SK-N-SH (cell line): Measurements from ENCODE around the gene COMMD7. TPM values are rescaled to one million over a fixed set of nuclear protein-coding genes. Genes with fewer than 3 reads are reported as not detected.

Experiments used
- CTCF ChIA-PET: fragments of 300-600, 350-600 bp; formaldehyde crosslinking; extraction: SDS; loops from one replicate; lab custom pipeline; 2021; lab: Yijun Ruan, JAX
- POLR2A ChIA-PET: fragments of 350-600 bp; sonication (Branson Sonifier 250); formaldehyde crosslinking; extraction: SDS; loops from one replicate; lab custom pipeline; 2020; ENCODE audit warnings: antibody characterized with exemption, inconsistent platforms; lab: Yijun Ruan, JAX
- DNase-seq: peaks from one replicate; pipeline ENCODE4 v3.0.0; 2012
- H2AFZ ChIP-seq: fragments of 200-600 bp; sonication (generic); 2 replicates; pipeline ENCODE4 v1.8.1; 2016; ENCODE audit warnings: antibody characterized with exemption, mild to moderate bottlenecking, low read depth
- H3F3A ChIP-seq: fragments of 200-600 bp; sonication (generic); replicated peaks from 2 replicates; pipeline ENCODE3; 2016; ENCODE audit warnings: antibody characterized with exemption, mild to moderate bottlenecking; ENCODE audit not compliant: insufficient read depth
- H3K27ac ChIP-seq, 2 experiments: fragments of 200-500 bp in 1 of 2; fragments of 200-600 bp in 1 of 2; sonication (Bioruptor generic) in 1 of 2; sonication (generic), shearing (Covaris generic) in 1 of 2; 2 replicates each; pipeline versions ENCODE4 v1.5.1 to v1.6.1; 2014 to 2016; ENCODE audit warnings: low read depth in 2 of 2, inconsistent platforms in 1 of 2, low read length in 1 of 2, mild to moderate bottlenecking in 1 of 2, mixed read lengths in 1 of 2
- H3K27me3 ChIP-seq: fragments of 200-600 bp; sonication (generic), shearing (Covaris generic); 2 replicates; pipeline ENCODE4 v1.6.1; 2016; ENCODE audit warnings: mixed run types; ENCODE audit not compliant: insufficient read depth
- H3K36me3 ChIP-seq, 2 experiments: fragments of 200-500 bp in 1 of 2; fragments of 200-600 bp in 1 of 2; sonication (Bioruptor generic) in 1 of 2; sonication (generic) in 1 of 2; replicated peaks in 1 of 2; 2 replicates each; pipeline versions ENCODE3 to v1.5.1; 2014 to 2016; ENCODE audit warnings: low read length in 1 of 2, mild to moderate bottlenecking in 1 of 2; ENCODE audit not compliant: insufficient read depth in 2 of 2, control insufficient read depth in 1 of 2
- H3K4me1 ChIP-seq, 2 experiments: fragments of 200-500 bp in 1 of 2; fragments of 200-600 bp in 1 of 2; sonication (Bioruptor generic) in 1 of 2; sonication (generic), shearing (Covaris generic) in 1 of 2; 2 replicates each; pipeline versions ENCODE4 v1.5.1 to v1.6.1; 2014 to 2016; ENCODE audit warnings: low read depth in 1 of 2, low read length in 1 of 2, mixed run types in 1 of 2; ENCODE audit not compliant: insufficient read depth in 2 of 2, control insufficient read depth in 1 of 2
- H3K4me2 ChIP-seq: fragments of 200-600 bp; sonication (generic), shearing (Covaris generic); 2 replicates; pipeline ENCODE4 v1.6.1; 2017; ENCODE audit warnings: mixed run types
- H3K4me3 ChIP-seq, 2 experiments: fragments of 200-500 bp in 1 of 2; fragments of 200-600 bp in 1 of 2; sonication (Bioruptor generic) in 1 of 2; sonication (generic), shearing (Covaris generic) in 1 of 2; 2 replicates each; pipeline versions ENCODE4 v1.5.1 to v1.8.1; 2014 to 2016; ENCODE audit warnings: low read depth in 2 of 2, inconsistent platforms in 1 of 2, low read length in 1 of 2, mild to moderate bottlenecking in 1 of 2, mixed read lengths in 1 of 2, moderate library complexity in 1 of 2
- H3K79me2 ChIP-seq: fragments of 200-600 bp; sonication (generic); 2 replicates; pipeline ENCODE4 v1.8.1; 2017; ENCODE audit warnings: mild to moderate bottlenecking; ENCODE audit not compliant: insufficient read depth
- H3K9ac ChIP-seq: fragments of 200-600 bp; sonication (generic); 2 replicates; pipeline ENCODE4 v1.6.1; 2017; ENCODE audit warnings: mixed run types
- H3K9me2 ChIP-seq: fragments of 200-600 bp; sonication (generic); 2 replicates; pipeline ENCODE4 v1.6.1; 2017; ENCODE audit warnings: mixed run types
- H3K9me3 ChIP-seq: fragments of 200-600 bp; sonication (generic); 2 replicates; pipeline ENCODE4 v1.6.1; 2017; ENCODE audit warnings: mixed run types, mild to moderate bottlenecking, moderate library complexity
- H4K20me1 ChIP-seq: fragments of 200-600 bp; sonication (generic); 2 replicates; pipeline ENCODE4 v1.6.1; 2017; ENCODE audit warnings: mild to moderate bottlenecking, mixed run types; ENCODE audit not compliant: insufficient read depth
- CHD2 ChIP-seq: fragments of 150-350 bp; IDR thresholded peaks from 2 replicates; pipeline ENCODE4 v1.6.1; 2018; ENCODE audit warnings: low read length; ENCODE audit not compliant: partially characterized antibody
- CTCF ChIP-seq: fragments of 200-600 bp; sonication (generic); IDR thresholded peaks from 2 replicates; pipeline ENCODE4 v1.6.1; 2017; ENCODE audit warnings: antibody characterized with exemption, mild to moderate bottlenecking, moderate library complexity
- ELF1 ChIP-seq: IDR thresholded peaks from 2 replicates; pipeline ENCODE4 v1.4.0; 2012
- FOSL2 ChIP-seq: IDR thresholded peaks from 2 replicates; pipeline ENCODE4 v1.4.0; 2012; ENCODE audit warnings: low read depth, mild to moderate bottlenecking, moderate library complexity, borderline replicate concordance
- MEF2A ChIP-seq: IDR thresholded peaks from 2 replicates; pipeline ENCODE4 v1.4.0; 2012; ENCODE audit warnings: low read depth, borderline replicate concordance
- MXI1 ChIP-seq: IDR thresholded peaks from 2 replicates; pipeline ENCODE4 v1.6.1; 2012; ENCODE audit warnings: mild to moderate bottlenecking, low read depth, low read length, improper control_type of control experiment
- NFIC ChIP-seq: IDR thresholded peaks from 2 replicates; pipeline ENCODE4 v1.4.0; 2012; ENCODE audit warnings: borderline replicate concordance
- NRF1 ChIP-seq: IDR thresholded peaks from 2 replicates; pipeline ENCODE4 v1.6.1; 2012; ENCODE audit warnings: low read depth, mild to moderate bottlenecking, low read length
- POLR2AphosphoS5 ChIP-seq: IDR thresholded peaks from 2 replicates; pipeline ENCODE4 v1.6.1; 2012; ENCODE audit warnings: low read depth, low read length
- RAD21 ChIP-seq: IDR thresholded peaks from 2 replicates; pipeline ENCODE4 v1.6.1; 2012; ENCODE audit warnings: mild to moderate bottlenecking, low read length
- RCOR1 ChIP-seq: fragments of 150-350 bp; IDR thresholded peaks from 2 replicates; pipeline ENCODE4 v1.6.1; 2017; ENCODE audit warnings: antibody characterized with exemption, low read length
- RFX5 ChIP-seq: IDR thresholded peaks from 2 replicates; pipeline ENCODE4 v1.6.1; 2012; ENCODE audit warnings: mild to moderate bottlenecking, improper control_type of control experiment, low read length
- RXRA ChIP-seq: IDR thresholded peaks from 2 replicates; pipeline ENCODE4 v1.4.0; 2012; ENCODE audit warnings: low read depth, mild to moderate bottlenecking, borderline replicate concordance
- SIN3A ChIP-seq: IDR thresholded peaks from 2 replicates; pipeline ENCODE4 v1.6.1; 2012; ENCODE audit warnings: low read depth, mild to moderate bottlenecking, low read length, moderate library complexity, borderline replicate concordance
- SMC3 ChIP-seq: IDR thresholded peaks from 2 replicates; pipeline ENCODE4 v1.6.1; 2012; ENCODE audit warnings: low read depth, low read length, improper control_type of control experiment
- TAF1 ChIP-seq: IDR thresholded peaks from 2 replicates; pipeline ENCODE4 v1.6.1; 2012; ENCODE audit warnings: low read depth, mild to moderate bottlenecking, low read length, moderate library complexity, borderline replicate concordance
- TCF12 ChIP-seq: IDR thresholded peaks from 2 replicates; pipeline ENCODE4 v1.4.0; 2012
- TEAD4 ChIP-seq: IDR thresholded peaks from 2 replicates; pipeline ENCODE4 v1.4.0; 2012; ENCODE audit warnings: mild to moderate bottlenecking, borderline replicate concordance; ENCODE audit not compliant: insufficient read depth
- USF1 ChIP-seq: IDR thresholded peaks from 2 replicates; pipeline ENCODE4 v1.4.0; 2012; ENCODE audit warnings: low read depth, borderline replicate concordance
- YY1 ChIP-seq: IDR thresholded peaks from 2 replicates; pipeline ENCODE4 v1.4.0; 2012; ENCODE audit warnings: low read depth, mild to moderate bottlenecking
- WGBS: methylation state at CpG from one replicate; pipeline ENCODE4 v1.1.6; 2017; ENCODE audit warnings: low lambda C conversion rate; 5-methylcytosine and 5-hydroxymethylcytosine counted together
- polyA plus RNA-seq, 3 experiments: library from polyadenylated mRNA; depleted of rRNA; stranded (reverse); fragments of >200 nt; gene quantifications; 2 replicates each; pipeline ENCODE4 v1.2.3, GENCODE V29; 2012
- TF ChIP-seq, protein P1 (sequence below): fragments of 150-350 bp; IDR thresholded peaks from 2 replicates; pipeline ENCODE4 v1.6.1; 2017; ENCODE audit warnings: antibody characterized with exemption, low read length, low read depth, borderline replicate concordance

COMMD7 gene
- polyA plus RNA-seq, 1 of the 3 experiments (the other 2 are of a cell fraction): 38.0 TPM

- Histone ChIP-seq H3K9me3 (no peaks in the 10 kb centered on the region), H3K9ac (no peak overlapping the region), H3K4me1 (peaks cover 0 to 16% of the 10 kb centered on the region in 2 experiments; a peak in 3 of 4 replicates), H3K36me3 (no peaks in the 10 kb centered on the region), H3K27ac (peak overlapping the region in 1 of 2 experiments; percentile 4; a peak in 1 of 4 replicates), H3K27me3 (no peaks in the 10 kb centered on the region), H3F3A (no peaks in the 10 kb centered on the region), H2AFZ (no peak overlapping the region), H3K4me3 (no peak overlapping the region), H3K4me2 (no peak overlapping the region), H3K9me2 (no peaks in the 10 kb centered on the region), H3K79me2 (peaks cover 7% of the 10 kb centered on the region; the same call in 1 of the 2 replicates), H4K20me1 (no peaks in the 10 kb centered on the region)
- CTCF ChIA-PET: interaction anchor here (0.6 to 7.2 kb wide), 16 partner anchors 12 to 1631 kb away, joined by 3 to 101 read pairs (median 5); partner anchors contain the start of genes C20orf203 and DNMT3B
- DNase-seq: no peak
- TF ChIP-seq, protein P1, sequence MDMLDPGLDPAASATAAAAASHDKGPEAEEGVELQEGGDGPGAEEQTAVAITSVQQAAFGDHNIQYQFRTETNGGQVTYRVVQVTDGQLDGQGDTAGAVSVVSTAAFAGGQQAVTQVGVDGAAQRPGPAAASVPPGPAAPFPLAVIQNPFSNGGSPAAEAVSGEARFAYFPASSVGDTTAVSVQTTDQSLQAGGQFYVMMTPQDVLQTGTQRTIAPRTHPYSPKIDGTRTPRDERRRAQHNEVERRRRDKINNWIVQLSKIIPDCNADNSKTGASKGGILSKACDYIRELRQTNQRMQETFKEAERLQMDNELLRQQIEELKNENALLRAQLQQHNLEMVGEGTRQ: no peak
- no peak for TF ChIP-seq POLR2AphosphoS5
- no peak for TF ChIP-seq TEAD4
- no peak for TF ChIP-seq CHD2
- TF ChIP-seq RCOR1: no peak
- no peak for TF ChIP-seq SMC3
- POLR2A ChIA-PET: interaction anchor here (0.8 to 1.1 kb wide), 4 partner anchors 35 to 256 kb away, joined by 3 to 6 read pairs (median 3); partner anchors contain the start of genes C20orf203 and COMMD7
- WGBS: 89% methylated on average over 6 of the region's 8 CpGs
Measured at GRCh38 chr20:32777177-32777956, 34.1 kb upstream of the COMMD7 start.

DNA sequence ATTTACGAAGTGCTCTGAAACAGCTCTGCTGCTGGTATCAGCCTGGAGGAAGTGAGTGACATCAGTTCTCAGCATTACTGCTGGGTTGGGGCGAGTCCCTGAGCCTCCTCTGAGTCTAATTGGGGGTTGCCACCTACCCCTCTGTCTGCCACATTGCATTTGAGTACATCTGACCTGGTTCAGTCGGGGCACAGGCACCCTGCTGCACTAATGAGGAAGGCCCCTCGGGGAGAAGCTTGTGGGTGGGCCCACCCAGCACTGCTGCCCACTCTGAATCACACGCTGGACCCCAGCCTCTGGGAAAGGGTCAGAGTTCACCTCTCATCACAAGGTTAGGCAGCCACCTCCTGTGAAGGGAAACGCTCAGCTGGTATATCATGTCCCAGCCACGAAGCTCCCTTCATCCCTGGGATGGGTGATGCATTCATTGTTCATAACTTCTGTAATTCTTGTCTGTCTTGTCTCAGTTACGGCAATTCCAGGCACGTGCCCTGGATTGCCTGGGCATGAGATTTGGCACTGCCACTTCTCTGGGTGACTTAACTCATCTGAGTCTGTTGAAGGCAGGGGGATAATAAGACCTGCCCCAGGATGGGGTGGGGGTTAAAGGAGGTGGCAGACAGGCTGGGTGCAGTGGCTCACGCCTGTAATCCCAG lies 32.2 kb upstream of the COMMD7 start:
- no peaks in the 10 kb centered on the region for H4K20me1 ChIP-seq
- WGBS: 89% methylated on average over 10 of the region's 10 CpGs
- TF ChIP-seq MXI1 (no peak), POLR2AphosphoS5 (no peak), FOSL2 (no peak), YY1 (no peak), TAF1 (no peak), CTCF (no peak), NRF1 (no peak), RFX5 (no peak), SIN3A (no peak), NFIC (no peak), MEF2A (no peak), ELF1 (no peak), RXRA (no peak), RAD21 (no peak), TCF12 (no peak), USF1 (no peak), CHD2 (no peak)
- TF ChIP-seq, protein P1: no peak
- POLR2A ChIA-PET: no interaction called here
- peaks cover 7% of the 10 kb centered on the region; the same call in 1 of the 2 replicates for H3K79me2 ChIP-seq
- no peak overlapping the region for H3K27ac ChIP-seq
- H3K4me3 ChIP-seq: no peak overlapping the region
- H3K27me3 ChIP-seq: no peaks in the 10 kb centered on the region
- H3K9me3 ChIP-seq: no peaks in the 10 kb centered on the region
- no peak for DNase-seq
- no peaks in the 10 kb centered on the region for H3F3A ChIP-seq
- H3K4me2 ChIP-seq: no peak overlapping the region
- H3K9ac ChIP-seq: no peak overlapping the region
- H3K36me3 ChIP-seq: no peaks in the 10 kb centered on the region
- H3K9me2 ChIP-seq: no peaks in the 10 kb centered on the region
- H3K4me1 ChIP-seq: peaks cover 0 to 16% of the 10 kb centered on the region in 2 experiments; a peak in 3 of 4 replicates
- CTCF ChIA-PET: interaction anchor here (1.1 to 7.2 kb wide), 4 partner anchors 12 to 102 kb away, joined by 3 to 83 read pairs (median 4); partner anchors contain the start of gene C20orf203
- H2AFZ ChIP-seq: no peak overlapping the region
